ENCODE results near the gene BAHCC1. TPM values are rescaled to one million over a fixed set of nuclear protein-coding genes. Genes with fewer than 3 reads are reported as not detected.

The BAHCC1 gene
- total RNA-seq, 2 donors from 2014 or later: 11.4 to 28.9 TPM

GRCh38 chr17:81514739-81515529 is 119.7 kb downstream of the BAHCC1 start:
- Histone ChIP-seq H3K27me3 (replicated peaks; ENCODE audit: insufficient read depth) (no peaks in the 10 kb centered on the region), H3K27ac (peak overlapping the region; percentile 100), H3K4me3 (peak overlapping the region; percentile 89 to 97), H3K36me3 (peaks cover 10 to 20% of the 10 kb centered on the region in 2 donors), H3K9me3 (no peaks in the 10 kb centered on the region), H3K4me1 (replicated peaks) (peaks cover 13% of the 10 kb centered on the region)
- TF ChIP-seq POLR2AphosphoS5 (IDR thresholded peaks at IDR 0.05) (no peak), CTCF (IDR thresholded peaks at IDR 0.05) (peak in 1 of 4 experiments; percentile 2), POLR2A (IDR thresholded peaks at IDR 0.05) (peak; percentile 68)
- 2% methylated on average over 49 of the region's 82 CpGs for WGBS
- peak; percentile 77 for DNase-seq (ENCODE audit: low spot score)
- intact Hi-C loops (cut with DNase I): loop anchor here (5.0 kb wide), 3 partner anchors 52 to 118 kb away; partner anchors contain the start of gene BAHCC1

GRCh38 chr17:81515530-81516041 is 120.3 kb downstream of the BAHCC1 start:
- H3K27ac ChIP-seq: peak overlapping the region; percentile 100
- peak overlapping the region; percentile 89 to 97 for H3K4me3 ChIP-seq
- no peaks in the 10 kb centered on the region for H3K9me3 ChIP-seq
- intact Hi-C loops (cut with DNase I): loop anchor here (5.0 kb wide), 2 partner anchors 52 to 87 kb away; no protein-coding TSS in a partner anchor
- peaks cover 13% of the 10 kb centered on the region for H3K4me1 ChIP-seq (replicated peaks)
- no peaks in the 10 kb centered on the region for H3K27me3 ChIP-seq (replicated peaks; ENCODE audit: insufficient read depth)
- TF ChIP-seq POLR2A (IDR thresholded peaks at IDR 0.05) (no peak), POLR2AphosphoS5 (IDR thresholded peaks at IDR 0.05) (no peak), CTCF (IDR thresholded peaks at IDR 0.05) (no peak)
- H3K36me3 ChIP-seq: peaks cover 10 to 13% of the 10 kb centered on the region in 2 donors
- 42% methylated on average over 19 of the region's 19 CpGs for WGBS
- DNase-seq (ENCODE audit: low spot score): no peak

Small RNAs within 50 kb of the gene (microRNA-seq; reads per million reads assigned to microRNA genes)
- not detected for gene MIR3186
- not detected for gene MIR4740

Small RNAs within 50 kb of the gene (small RNA-seq; reads per million reads assigned to genes)
- gene MIR3186 (0 reads per million in 2 donors), gene MIR4740 (0 reads per million in 2 donors)

Other genes with a start within 250 kb of the BAHCC1 start
- not detected for gene PVALEF, start 229.9 kb upstream of the BAHCC1 start, total RNA-seq
- gene AATK, start 229.2 kb upstream of the BAHCC1 start, total RNA-seq: 1 to 10 TPM; 5.2 to 6.6 TPM
- 10 to 100 TPM in 1 of 2 donors, 1 to 10 TPM in 1; 7.1 to 24.0 TPM for gene CEP131, start 172.5 kb upstream of the BAHCC1 start, total RNA-seq
- gene TEPSIN, start 156.4 kb upstream of the BAHCC1 start, total RNA-seq: 10 to 100 TPM; 35.6 to 81.5 TPM
- 10 to 100 TPM; 27.4 to 43.1 TPM for gene NDUFAF8, start 156.1 kb upstream of the BAHCC1 start, total RNA-seq
- gene SLC38A10, start 100.2 kb upstream of the BAHCC1 start, total RNA-seq: 100 to 1,000 TPM; 104 to 167 TPM
- 1,000 to 10,000 TPM; 2,438 to 3,181 TPM for gene ACTG1, start 117.3 kb downstream of the BAHCC1 start, total RNA-seq
- 1 to 10 TPM; 3.1 to 5.6 TPM for gene FSCN2, start 132.9 kb downstream of the BAHCC1 start, total RNA-seq
- gene FAAP100, start 156.9 kb downstream of the BAHCC1 start, total RNA-seq: 10 to 100 TPM; 27.8 to 44.4 TPM
- gene NPLOC4, start 241.7 kb downstream of the BAHCC1 start, total RNA-seq: 10 to 100 TPM; 40.1 to 84.8 TPM
- 1 to 10 TPM; 2.5 to 2.9 TPM for gene TSPAN10, start 241.7 kb downstream of the BAHCC1 start, total RNA-seq

Measured in prostate gland (tissue), 2 donors.